B cell (primary cell): ENCODE measurements around the gene FBXO34. TPM values are rescaled to one million over a fixed set of nuclear protein-coding genes. Genes with fewer than 3 reads are reported as not detected.

ENCODE experiments used
- ATAC-seq: fragments of 200-7000 bp; cut with Tn5 transposase; one replicate; pipeline ENCODE4 v1.10.0; 2021; ENCODE audit warnings: low read depth, mild to moderate bottlenecking, moderate number of reproducible peaks, moderate library complexity
- CTCF ChIA-PET: fragments of 350-600 bp; sonication (Branson Sonifier 250); formaldehyde crosslinking; loops from one replicate; lab custom pipeline; 2021; ENCODE audit warnings: antibody characterized with exemption, inconsistent platforms; lab: Charles Lee
- POLR2A ChIA-PET: fragments of 350-600 bp; sonication (Branson Sonifier 250); formaldehyde crosslinking; loops from one replicate; lab custom pipeline; 2021; ENCODE audit warnings: antibody characterized with exemption; lab: Charles Lee
- DNase-seq: peaks from one replicate; pipeline ENCODE4 v3.0.0; 2013
- H2AFZ ChIP-seq: 2 replicates; pipeline ENCODE4 v1.6.1; 2012; ENCODE audit warnings: mild to moderate bottlenecking, low read depth, low read length; ENCODE audit not compliant: insufficient read depth, poor library complexity, severe bottlenecking
- H3K27ac ChIP-seq, 2 donors: 1 replicate in 1 of 2; 2 replicates in 1 of 2; pipeline ENCODE4 v1.5.1; 2012 to 2013; ENCODE audit warnings: low read length in 2 of 2, mild to moderate bottlenecking in 2 of 2, moderate library complexity in 1 of 2
- H3K27me3 ChIP-seq, 4 experiments: fragments of 200-600 bp in 1 of 4; sonication (generic) in 1 of 4; replicated peaks in 1 of 4; 1 replicate in 2 of 4; 2 replicates in 2 of 4; pipeline versions ENCODE4 v1.6.1 to v1.7.0; 2013 to 2016; ENCODE audit warnings: low read length in 3 of 4, mild to moderate bottlenecking in 2 of 4, mixed read lengths in 1 of 4, moderate library complexity in 1 of 4; ENCODE audit not compliant: insufficient read depth in 4 of 4, control insufficient read depth in 3 of 4; ENCODE audit errors: control extremely low read depth in 1 of 4
- H3K36me3 ChIP-seq, 2 experiments: replicated peaks in 1 of 2; 1 replicate in 1 of 2; 2 replicates in 1 of 2; pipeline versions ENCODE4 v1.6.1 to v1.7.1; 2013; ENCODE audit warnings: low read length in 1 of 2; ENCODE audit not compliant: insufficient read depth in 2 of 2, control insufficient read depth in 1 of 2; ENCODE audit errors: control extremely low read depth in 1 of 2, extremely low read depth in 1 of 2
- H3K4me1 ChIP-seq, 2 donors: fragments of 200-600 bp in 1 of 2; sonication (generic) in 1 of 2; 1 replicate in 1 of 2; 2 replicates in 1 of 2; pipeline versions ENCODE4 v1.5.1 to v1.6.1; 2013 to 2017; ENCODE audit warnings: low read length in 2 of 2; ENCODE audit not compliant: control insufficient read depth in 2 of 2, insufficient read depth in 2 of 2
- H3K4me2 ChIP-seq: replicated peaks from 2 replicates; pipeline ENCODE3; 2012; ENCODE audit warnings: mild to moderate bottlenecking, low read depth, low read length; ENCODE audit not compliant: poor library complexity, severe bottlenecking
- H3K4me3 ChIP-seq, 5 experiments: fragments of 200-600 bp in 1 of 5; sonication (generic) in 1 of 5; 1 replicate in 3 of 5; 2 replicates in 2 of 5; pipeline versions ENCODE4 v1.5.1 to v1.7.0; 2011 to 2016; ENCODE audit warnings: low read length in 4 of 5, mild to moderate bottlenecking in 4 of 5, low read depth in 2 of 5, control low read depth in 1 of 5, moderate library complexity in 1 of 5; ENCODE audit not compliant: insufficient read depth in 1 of 5; ENCODE audit errors: control extremely low read depth in 1 of 5, extremely low read depth in 1 of 5
- H3K79me2 ChIP-seq: fragments of 200-600 bp; sonication (generic); one replicate; pipeline ENCODE4 v1.6.0; 2016; ENCODE audit warnings: low read length; ENCODE audit not compliant: control insufficient read depth, insufficient read depth
- H3K9ac ChIP-seq: fragments of 200-600 bp; sonication (generic); 2 replicates; pipeline ENCODE4 v1.6.1; 2017; ENCODE audit warnings: mild to moderate bottlenecking, low read length, moderate library complexity
- H3K9me3 ChIP-seq, 3 donors: one replicate each; pipeline versions ENCODE4 v1.6.1 to v1.7.1; 2013; ENCODE audit warnings: low read length in 2 of 3; ENCODE audit not compliant: control insufficient read depth in 2 of 3, insufficient read depth in 1 of 3; ENCODE audit errors: control extremely low read depth in 1 of 3
- H4K20me1 ChIP-seq: 2 replicates; pipeline ENCODE4 v1.6.0; 2012; ENCODE audit warnings: mild to moderate bottlenecking, low read length; ENCODE audit not compliant: insufficient read depth, control insufficient read depth, poor library complexity, severe bottlenecking
- H3K27ac Mint-ChIP-seq: one replicate; pipeline ENCODE4 v1.8.0; 2021; ENCODE audit warnings: mixed read lengths
- H3K27me3 Mint-ChIP-seq: one replicate; pipeline ENCODE4 v1.8.0; 2021; ENCODE audit warnings: mixed read lengths
- H3K4me1 Mint-ChIP-seq: one replicate; pipeline ENCODE4 v1.8.0; 2021; ENCODE audit warnings: mixed read lengths
- H3K4me3 Mint-ChIP-seq: one replicate; pipeline ENCODE4 v1.8.0; 2021; ENCODE audit warnings: mixed read lengths
- H3K9me3 Mint-ChIP-seq: one replicate; pipeline ENCODE4 v1.8.0; 2022; ENCODE audit warnings: mixed read lengths; ENCODE audit not compliant: insufficient read depth
- EZH2 ChIP-seq: IDR thresholded peaks from 2 replicates; pipeline ENCODE4 v1.6.1; 2012; ENCODE audit warnings: borderline replicate concordance, low read depth, mild to moderate bottlenecking, moderate library complexity, low read length; ENCODE audit not compliant: insufficient read depth, poor library complexity, severe bottlenecking
- WGBS: methylation state at CpG from one replicate; pipeline ENCODE4 v1.1.5; 2013; ENCODE audit warnings: missing lambda C conversion rate; ENCODE audit not compliant: insufficient coverage; 5-methylcytosine and 5-hydroxymethylcytosine counted together
- intact Hi-C: fragments of 100-400 bp; cut with micrococcal nuclease; formaldehyde crosslinking; loops from one replicate; pipeline ENCODE4 v1.10.0; 2022
- polyA plus RNA-seq: library from polyadenylated mRNA; depleted of rRNA; stranded (reverse); fragments of >200 nt; gene quantifications from 2 replicates; pipeline ENCODE4 v1.2.3, GENCODE V29; 2012
- total RNA-seq, 2 donors: library from RNA; stranded (reverse); fragments of 120-200 nt in 1 of 2; gene quantifications; 1 replicate in 1 of 2; 2 replicates in 1 of 2; pipeline versions ENCODE4 v1.2.3 to v1.2.4, GENCODE V29; 2013 to 2022
- TF ChIP-seq, protein P1 (sequence below): fragments of 200-600 bp; IDR thresholded peaks from one replicate; pipeline ENCODE4 v1.8.0; 2022; ENCODE audit warnings: antibody characterized with exemption, mild to moderate bottlenecking

FBXO34 gene
- total and polyA plus RNA-seq, 2 donors (not counting 1 experiment from before 2014, with no cell fraction given), result 8.1 to 27.5 TPM

- H3K4me3 Mint-ChIP-seq, result no peak overlapping the region
- Histone ChIP-seq H2AFZ (no peak overlapping the region), H3K27me3 (no peaks in the 10 kb centered on the region), H3K4me3 (no peak overlapping the region), H3K36me3 (peaks cover 7 to 54% of the 10 kb centered on the region in 2 experiments), H3K9ac (no peak overlapping the region), H3K27ac (no peak overlapping the region), H3K4me1 (no peaks in the 10 kb centered on the region), H3K79me2 (no peaks in the 10 kb centered on the region), H3K4me2 (no peak overlapping the region), H4K20me1 (no peaks in the 10 kb centered on the region), H3K9me3 (no peaks in the 10 kb centered on the region)
- H3K27me3 Mint-ChIP-seq, result no peaks in the 10 kb centered on the region
- H3K4me1 Mint-ChIP-seq, result no peaks in the 10 kb centered on the region
- TF ChIP-seq EZH2, result no peak
- TF ChIP-seq, protein P1, sequence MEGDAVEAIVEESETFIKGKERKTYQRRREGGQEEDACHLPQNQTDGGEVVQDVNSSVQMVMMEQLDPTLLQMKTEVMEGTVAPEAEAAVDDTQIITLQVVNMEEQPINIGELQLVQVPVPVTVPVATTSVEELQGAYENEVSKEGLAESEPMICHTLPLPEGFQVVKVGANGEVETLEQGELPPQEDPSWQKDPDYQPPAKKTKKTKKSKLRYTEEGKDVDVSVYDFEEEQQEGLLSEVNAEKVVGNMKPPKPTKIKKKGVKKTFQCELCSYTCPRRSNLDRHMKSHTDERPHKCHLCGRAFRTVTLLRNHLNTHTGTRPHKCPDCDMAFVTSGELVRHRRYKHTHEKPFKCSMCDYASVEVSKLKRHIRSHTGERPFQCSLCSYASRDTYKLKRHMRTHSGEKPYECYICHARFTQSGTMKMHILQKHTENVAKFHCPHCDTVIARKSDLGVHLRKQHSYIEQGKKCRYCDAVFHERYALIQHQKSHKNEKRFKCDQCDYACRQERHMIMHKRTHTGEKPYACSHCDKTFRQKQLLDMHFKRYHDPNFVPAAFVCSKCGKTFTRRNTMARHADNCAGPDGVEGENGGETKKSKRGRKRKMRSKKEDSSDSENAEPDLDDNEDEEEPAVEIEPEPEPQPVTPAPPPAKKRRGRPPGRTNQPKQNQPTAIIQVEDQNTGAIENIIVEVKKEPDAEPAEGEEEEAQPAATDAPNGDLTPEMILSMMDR, result no peak
- no peak overlapping the region for H3K27ac Mint-ChIP-seq
- intact Hi-C loops, result no loop called here
- H3K9me3 Mint-ChIP-seq, result no peaks in the 10 kb centered on the region
- ATAC-seq, result no peak
- 90% methylated on average over 2 of the region's 5 CpGs for WGBS
- DNase-seq, result no peak
- ChIA-PET CTCF (interaction anchor here (1.1 kb wide), 1 partner anchor 8 kb away, joined by 4 read pairs; no protein-coding TSS in a partner anchor), POLR2A (no interaction called here)
Measured at GRCh38 chr14:55381040-55381439, 109.8 kb downstream of the FBXO34 start.

DNA sequence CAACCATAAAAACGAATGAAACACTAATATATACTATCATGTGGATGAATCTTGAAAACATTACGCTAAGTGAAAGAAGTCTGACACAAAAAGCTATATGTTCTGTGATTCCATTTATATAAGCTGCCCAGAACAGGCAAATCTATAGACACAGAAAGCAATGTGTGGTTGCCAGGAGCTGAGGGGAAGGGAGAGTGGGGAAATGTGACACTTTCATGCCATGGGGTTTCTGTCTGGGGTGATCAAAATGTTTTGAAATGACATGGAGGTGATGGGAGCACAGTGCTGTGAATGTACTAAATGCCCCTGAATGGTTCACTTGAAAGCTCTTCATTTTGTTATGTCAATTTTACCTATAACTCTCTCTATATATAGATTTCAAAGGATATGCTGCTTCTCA is 110.3 kb downstream of the FBXO34 start:
- intact Hi-C loops, result no loop called here
- Histone ChIP-seq H3K9me3 (no peaks in the 10 kb centered on the region), H3K4me3 (no peak overlapping the region), H3K9ac (no peak overlapping the region), H3K79me2 (no peaks in the 10 kb centered on the region), H3K27me3 (no peaks in the 10 kb centered on the region), H3K4me1 (no peaks in the 10 kb centered on the region), H3K36me3 (peaks cover 5 to 49% of the 10 kb centered on the region in 2 experiments), H2AFZ (no peak overlapping the region), H3K27ac (no peak overlapping the region), H4K20me1 (no peaks in the 10 kb centered on the region), H3K4me2 (no peak overlapping the region)
- DNase-seq, result no peak
- ChIA-PET CTCF (interaction anchor here (0.6 to 1.1 kb wide), 2 partner anchors 9 to 11 kb away, joined by 4 to 5 read pairs; no protein-coding TSS in a partner anchor), POLR2A (no interaction called here)
- no peak overlapping the region for H3K27ac Mint-ChIP-seq
- TF ChIP-seq, protein P1, result no peak
- TF ChIP-seq EZH2, result no peak
- H3K4me1 Mint-ChIP-seq, result no peaks in the 10 kb centered on the region
- H3K4me3 Mint-ChIP-seq, result no peak overlapping the region
- H3K9me3 Mint-ChIP-seq, result no peaks in the 10 kb centered on the region
- WGBS, result no CpG with 5 or more reads among the region's 2 CpGs
- H3K27me3 Mint-ChIP-seq, result no peaks in the 10 kb centered on the region
- no peak for ATAC-seq
